Measurements from ENCODE around the gene TTPAL.
A peak's percentile ranks its signal among the peaks of the same experiment; 100 is the strongest.

TTPAL gene

GRCh38 chr20:44500221-44500620, 24.5 kb downstream of the TTPAL start:
- no peak for DNase-seq

GRCh38 chr20:44501448-44501847, 25.8 kb downstream of the TTPAL start:
- no peak for DNase-seq

- DNase-seq: no peak
Measured at GRCh38 chr20:44502968-44503367, 27.3 kb downstream of the TTPAL start.

GRCh38 chr20:44504402-44505307, 29.0 kb downstream of the TTPAL start:
- no peak for DNase-seq

- no peak for DNase-seq
Measured at GRCh38 chr20:44509762-44510161, 34.1 kb downstream of the TTPAL start.

- no peak for DNase-seq
Measured at GRCh38 chr20:44513871-44514270, 38.2 kb downstream of the TTPAL start.

GRCh38 chr20:44516491-44516890, 40.8 kb downstream of the TTPAL start:
- DNase-seq: no peak

- no peak for DNase-seq
Measured at GRCh38 chr20:44517454-44517853, 41.8 kb downstream of the TTPAL start.

GRCh38 chr20:44518248-44518647, 42.6 kb downstream of the TTPAL start:
- no peak for DNase-seq

- no peak for DNase-seq
Measured at GRCh38 chr20:44520881-44521280, 45.2 kb downstream of the TTPAL start.

GRCh38 chr20:44521484-44522481, 46.1 kb downstream of the TTPAL start, which contains the start of gene SERINC3:
Gene SERINC3 (minus strand): TSS chr20:44522070. CDS start chr20:44521951, 119 bp downstream.
- DNase-seq: peak; percentile 87 to 91

GRCh38 chr20:44522841-44523240, 47.2 kb downstream of the TTPAL start:
- no peak for DNase-seq

- no peak for DNase-seq
Measured at GRCh38 chr20:44523746-44524145, 48.1 kb downstream of the TTPAL start.

GRCh38 chr20:44526129-44526528, 50.5 kb downstream of the TTPAL start:
- DNase-seq: no peak

- DNase-seq: no peak
Measured at GRCh38 chr20:44527716-44528199, 52.1 kb downstream of the TTPAL start.

GRCh38 chr20:44528309-44528708, 52.6 kb downstream of the TTPAL start:
- no peak for DNase-seq

GRCh38 chr20:44532259-44532980, 56.7 kb downstream of the TTPAL start:
- DNase-seq: no peak

- DNase-seq: no peak
Measured at GRCh38 chr20:44532981-44533331, 57.3 kb downstream of the TTPAL start.

GRCh38 chr20:44533928-44534327, 58.3 kb downstream of the TTPAL start:
- no peak for DNase-seq

- DNase-seq: no peak
Measured at GRCh38 chr20:44536175-44536574, 60.5 kb downstream of the TTPAL start.

- no peak for DNase-seq
Measured at GRCh38 chr20:44537993-44538392, 62.3 kb downstream of the TTPAL start.

- DNase-seq: no peak
Measured at GRCh38 chr20:44540834-44541233, 65.2 kb downstream of the TTPAL start.

GRCh38 chr20:44541992-44542391, 66.3 kb downstream of the TTPAL start:
- DNase-seq: no peak

All from AML-193 (cell line).